Measurements from ENCODE around the gene CRIP3.

GRCh38 chr6:43268355-43268700 lies 40.3 kb downstream of the CRIP3 start:
- TF ChIP-seq CTCF (IDR thresholded peaks at IDR 0.05) (no peak), POLR2AphosphoS5 (IDR thresholded peaks at IDR 0.05) (no peak), POLR2A (IDR thresholded peaks at IDR 0.05) (no peak), EP300 (IDR thresholded peaks at IDR 0.05; ENCODE audit: low read depth) (no peak)
